Mesodermal cell (in vitro differentiated cells): ENCODE data around the gene ZNF850.

Experiments
- H3K27ac ChIP-seq: 2 replicates; pipeline ENCODE4 v1.7.0; 2013; ENCODE audit warnings: mild to moderate bottlenecking, low read depth, low read length, moderate library complexity; ENCODE audit not compliant: severe bottlenecking
- H3K36me3 ChIP-seq: 2 replicates; pipeline ENCODE4 v1.7.1; 2013; ENCODE audit warnings: mild to moderate bottlenecking, low read length, moderate library complexity; ENCODE audit not compliant: control insufficient read depth, insufficient read depth
- H3K4me1 ChIP-seq: one replicate; pipeline ENCODE4 v1.7.1; 2013; ENCODE audit warnings: mild to moderate bottlenecking, low read length; ENCODE audit not compliant: insufficient read depth, control insufficient read depth, poor library complexity, severe bottlenecking
- H3K4me3 ChIP-seq: 2 replicates; pipeline ENCODE4 v1.7.0; 2013; ENCODE audit warnings: low read length, control low read depth, mild to moderate bottlenecking; ENCODE audit not compliant: insufficient read depth, poor library complexity, severe bottlenecking; ENCODE audit errors: extremely low read depth
- H3K9me3 ChIP-seq: 2 replicates; pipeline ENCODE4 v1.7.1; 2013; ENCODE audit warnings: mild to moderate bottlenecking, low read length, moderate library complexity; ENCODE audit not compliant: control insufficient read depth
- WGBS, 2 experiments: methylation state at CpG; one replicate each; pipeline ENCODE4 v1.1.5; 2013; ENCODE audit warnings: missing lambda C conversion rate in 2 of 2; ENCODE audit not compliant: insufficient coverage in 2 of 2; 5-methylcytosine and 5-hydroxymethylcytosine counted together

The ZNF850 gene

DNA sequence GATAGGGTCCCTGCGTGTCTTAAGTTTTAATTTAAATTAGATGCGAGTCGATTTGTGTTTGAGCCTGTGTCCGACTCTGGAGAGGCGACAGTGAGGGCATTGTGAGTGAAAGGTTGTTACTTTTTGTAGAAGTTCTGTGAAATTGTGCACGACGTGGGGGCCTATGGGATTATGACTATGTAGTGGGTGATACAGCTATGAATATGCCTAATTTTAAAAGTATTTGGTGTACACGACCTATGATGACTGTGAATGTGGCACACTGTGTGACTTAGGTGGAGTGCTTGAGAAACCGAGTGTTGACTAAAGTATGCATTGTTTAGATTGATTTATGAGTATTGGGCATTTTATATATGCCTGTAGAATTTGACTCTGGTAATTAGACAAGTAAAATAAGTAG, 84.5 kb downstream of the ZNF850 start:
- Histone ChIP-seq H3K4me1 (no peaks in the 10 kb centered on the region), H3K27ac (no peak overlapping the region), H3K36me3 (peaks cover 43% of the 10 kb centered on the region), H3K4me3 (peak overlapping the region; percentile 75), H3K9me3 (peaks cover 28% of the 10 kb centered on the region)
- 27 to 31% methylated on average over 6 to 9 of the region's 9 CpGs for WGBS, 2 experiments

DNA sequence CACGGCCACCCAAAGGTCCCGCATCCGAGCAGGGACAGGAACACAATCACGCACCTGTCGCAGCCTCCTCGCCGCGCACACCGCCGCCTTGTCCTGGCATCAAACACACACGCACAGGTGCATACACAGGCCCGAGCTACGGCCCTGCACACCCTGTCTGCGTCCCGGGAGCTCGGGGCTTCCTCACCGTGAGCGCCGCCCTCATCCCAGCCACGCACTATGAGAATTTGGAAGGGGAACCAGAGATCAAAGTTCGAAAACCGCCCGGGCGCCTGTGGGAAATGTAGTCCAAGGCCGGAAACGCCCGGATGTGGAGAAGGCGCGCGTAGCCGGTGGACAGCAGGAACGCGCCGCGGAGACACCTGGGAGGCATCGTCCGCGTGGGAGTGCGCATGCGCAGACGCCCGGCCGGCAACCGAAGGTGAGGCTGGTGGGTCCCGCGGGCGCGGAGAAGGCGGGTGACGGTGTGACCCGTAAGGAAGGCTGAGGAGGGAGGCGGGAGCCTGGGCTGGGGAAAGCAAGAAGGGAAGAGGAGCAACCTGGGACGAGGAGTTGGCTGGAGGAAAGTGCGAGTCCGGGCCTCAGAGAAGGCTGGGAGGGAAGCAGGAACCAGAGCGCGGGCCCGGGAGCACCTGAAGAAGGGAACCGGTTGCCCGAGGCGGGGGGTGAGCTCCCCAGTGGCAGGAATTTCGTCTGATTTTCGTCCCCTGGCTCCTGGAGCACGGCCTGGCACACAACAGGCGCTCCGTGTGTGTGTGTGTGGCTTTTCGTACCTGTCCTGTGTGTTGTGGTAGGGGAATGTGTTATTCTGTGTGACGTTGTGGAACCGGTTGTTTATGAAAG, 85.2 kb downstream of the ZNF850 start, which contains the start of gene ZNF567:
Gene ZNF567, plus strand, starts transcription at position 399 of the 843 bp plus-strand sequence. CDS start 7,256 bp downstream, outside the sequence.
- Histone ChIP-seq H3K36me3 (peaks cover 37% of the 10 kb centered on the region), H3K4me1 (no peaks in the 10 kb centered on the region), H3K27ac (no peak within 1 kb of the TSS), H3K4me3 (peak within 1 kb of the TSS; percentile 75), H3K9me3 (peaks cover 28% of the 10 kb centered on the region)
- WGBS, 2 experiments: 1% methylated on average over 52 to 62 of the region's 69 CpGs

DNA sequence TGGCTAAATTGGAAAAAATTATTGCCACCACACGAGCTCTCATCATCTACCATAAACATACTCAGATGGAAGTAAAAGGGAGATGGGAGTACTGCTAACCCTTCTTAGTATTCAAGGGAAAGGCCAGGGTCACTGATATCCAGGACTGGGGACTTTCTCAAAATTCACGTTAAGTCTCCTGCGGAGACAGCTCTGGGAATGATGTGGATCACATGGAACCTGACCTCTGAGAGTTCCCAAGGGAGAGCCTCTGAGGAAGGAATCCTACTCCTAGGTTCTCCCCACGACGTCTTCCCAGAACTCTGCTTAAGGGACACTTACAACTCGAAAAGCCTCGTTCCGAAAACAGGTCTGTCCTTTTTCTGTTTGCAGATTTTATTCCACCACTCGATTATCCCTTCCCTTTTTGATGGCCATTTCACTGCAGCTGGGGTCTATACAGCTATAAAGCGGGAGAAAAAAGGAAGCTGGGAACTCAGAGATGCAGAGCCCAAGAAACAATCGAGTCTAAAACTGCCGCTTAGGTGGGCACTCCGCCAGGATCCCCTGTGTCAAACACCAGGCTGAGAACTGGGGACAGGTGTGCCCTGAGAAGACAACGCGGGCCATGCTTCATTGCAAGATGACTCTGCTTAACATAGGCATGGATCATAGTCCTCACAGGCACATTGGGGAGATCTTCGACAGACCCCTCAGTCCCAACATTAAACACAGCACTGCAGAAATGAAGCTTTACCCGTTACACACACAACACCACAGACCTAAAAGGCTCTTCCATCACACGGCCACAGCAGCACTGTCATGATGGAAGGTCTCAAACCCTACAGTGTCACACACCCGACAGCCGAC, 86.0 kb downstream of the ZNF850 start:
- Histone ChIP-seq H3K4me1 (no peaks in the 10 kb centered on the region), H3K36me3 (peaks cover 28% of the 10 kb centered on the region), H3K4me3 (peak overlapping the region; percentile 75), H3K9me3 (peaks cover 30% of the 10 kb centered on the region), H3K27ac (no peak overlapping the region)
- 45 to 46% methylated on average over 11 to 19 of the region's 20 CpGs for WGBS, 2 experiments

DNA sequence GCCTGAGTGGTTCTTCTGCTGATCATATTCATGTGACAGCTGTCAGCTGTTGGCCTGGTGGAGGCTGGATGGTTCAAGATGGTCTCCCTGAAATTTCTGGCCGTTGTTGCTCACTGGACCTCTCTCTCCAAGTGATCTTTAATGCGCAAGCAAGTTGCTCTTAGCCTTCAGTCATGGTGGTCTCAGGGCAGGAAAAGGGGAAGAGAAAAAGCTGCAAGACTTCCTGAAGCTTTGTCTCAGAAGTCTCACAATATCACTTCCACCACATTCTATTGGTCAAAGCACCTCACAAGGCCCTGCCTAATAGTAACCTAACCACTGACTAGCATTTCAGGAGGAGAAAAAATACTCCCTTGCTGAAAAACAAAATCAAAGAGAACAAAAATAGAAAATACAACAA, 86.8 kb downstream of the ZNF850 start:
- 83 to 94% methylated on average over 1 to 2 of the region's 2 CpGs for WGBS, 2 experiments
- Histone ChIP-seq H3K4me3 (no peak overlapping the region), H3K9me3 (peaks cover 27% of the 10 kb centered on the region)

DNA sequence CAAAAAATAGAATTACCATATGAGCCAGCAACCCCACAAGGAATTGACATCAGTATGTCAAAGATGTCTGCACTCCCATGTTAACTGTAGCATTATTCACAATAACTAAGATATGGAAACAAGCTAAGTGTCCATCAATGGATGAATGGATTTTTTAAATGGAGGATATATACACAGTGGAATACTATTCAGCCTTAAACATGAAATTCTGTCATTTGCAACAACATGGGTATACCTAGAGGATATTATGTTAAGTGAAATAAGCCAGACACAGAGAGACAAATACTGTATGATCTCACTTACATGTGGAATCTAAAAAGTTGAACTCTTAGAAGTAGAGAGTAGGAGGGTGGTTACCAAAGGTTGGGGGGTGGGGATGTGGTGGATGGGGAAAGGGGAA, 93.2 kb downstream of the ZNF850 start:
- H3K36me3 ChIP-seq: peaks cover 27% of the 10 kb centered on the region

More for the DNA sequence above, 86.8 kb downstream of the ZNF850 start:
- H3K4me1 ChIP-seq: no peaks in the 10 kb centered on the region
- H3K36me3 ChIP-seq: peaks cover 21% of the 10 kb centered on the region
- H3K27ac ChIP-seq: no peak overlapping the region

DNA sequence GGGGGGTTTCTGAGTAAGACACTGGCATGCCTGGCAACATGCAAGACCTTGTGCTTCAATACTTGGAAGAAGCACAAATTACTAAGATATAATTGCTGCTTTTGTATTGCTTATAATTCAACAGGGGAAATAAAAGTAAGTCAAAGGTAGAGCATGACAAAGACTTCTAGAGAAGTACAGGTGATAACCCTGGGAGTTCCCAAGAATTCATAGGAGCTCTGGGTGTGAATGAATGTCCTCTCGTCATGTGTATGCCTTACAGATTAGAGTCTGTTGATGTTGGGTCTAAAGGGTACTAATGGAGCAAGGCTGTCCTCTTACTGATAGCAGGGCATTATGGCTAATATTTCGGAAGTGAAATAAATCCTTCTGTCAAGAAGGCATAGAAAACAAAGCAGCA, 98.4 kb downstream of the ZNF850 start:
- WGBS, 2 experiments: 100% methylated on average over 1 of the region's 2 CpGs
- H3K9me3 ChIP-seq: peaks cover 27% of the 10 kb centered on the region
- H3K36me3 ChIP-seq: peaks cover 22% of the 10 kb centered on the region
- no peaks in the 10 kb centered on the region for H3K4me1 ChIP-seq
- H3K4me3 ChIP-seq: no peak overlapping the region
- no peak overlapping the region for H3K27ac ChIP-seq

More for the DNA sequence above, 93.2 kb downstream of the ZNF850 start:
- Histone ChIP-seq H3K4me3 (no peak overlapping the region), H3K9me3 (peaks cover 14% of the 10 kb centered on the region), H3K27ac (no peak overlapping the region), H3K4me1 (no peaks in the 10 kb centered on the region)

DNA sequence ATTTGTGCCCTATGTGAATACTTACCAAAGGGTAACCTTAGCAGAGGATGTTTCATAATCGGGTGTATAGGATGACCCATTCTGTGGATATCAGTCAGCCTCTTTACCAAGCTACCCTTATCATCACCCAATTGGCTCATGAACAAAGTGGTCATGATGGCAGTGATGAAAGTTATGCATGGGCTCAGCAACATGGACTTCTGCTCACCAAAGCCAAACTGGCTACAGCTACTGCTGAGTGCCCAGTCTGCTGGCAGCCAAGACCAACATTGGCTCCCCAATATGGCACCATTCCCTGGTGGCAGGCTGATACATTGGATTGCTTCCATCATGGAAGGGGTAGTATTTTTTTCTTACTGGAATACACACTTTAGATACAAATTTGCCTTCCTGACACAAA, 100.2 kb downstream of the ZNF850 start:
- peaks cover 36% of the 10 kb centered on the region for H3K9me3 ChIP-seq
- no peak overlapping the region for H3K27ac ChIP-seq
- no CpG with 5 or more reads among the region's 1 CpG for WGBS, 2 experiments
- no peak overlapping the region for H3K4me3 ChIP-seq
- H3K36me3 ChIP-seq: peaks cover 7% of the 10 kb centered on the region
- H3K4me1 ChIP-seq: no peaks in the 10 kb centered on the region

DNA sequence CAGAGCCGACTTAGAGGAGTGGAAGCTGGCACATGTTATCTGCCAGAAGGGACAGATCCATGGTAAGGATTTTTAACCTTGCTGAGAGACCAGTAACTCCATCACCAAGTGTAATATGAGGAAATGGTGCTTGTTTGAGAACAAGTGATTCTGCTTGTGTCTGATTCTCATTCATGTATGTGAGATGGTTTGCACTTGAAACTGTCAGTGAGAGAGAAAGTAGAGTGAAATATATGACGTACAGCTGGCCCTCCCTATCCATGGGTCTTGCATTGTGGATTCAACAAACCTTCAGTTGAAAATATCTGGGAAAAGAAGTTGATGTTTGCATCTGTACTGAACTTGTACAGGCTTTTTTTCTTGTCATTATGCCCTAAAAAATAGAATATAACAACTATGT, 104.0 kb downstream of the ZNF850 start:
- Histone ChIP-seq H3K4me1 (no peaks in the 10 kb centered on the region), H3K36me3 (peaks cover 21% of the 10 kb centered on the region), H3K9me3 (peaks cover 53% of the 10 kb centered on the region), H3K4me3 (no peak overlapping the region), H3K27ac (no peak overlapping the region)
- 75 to 100% methylated on average over 1 of the region's 2 CpGs for WGBS, 2 experiments

DNA sequence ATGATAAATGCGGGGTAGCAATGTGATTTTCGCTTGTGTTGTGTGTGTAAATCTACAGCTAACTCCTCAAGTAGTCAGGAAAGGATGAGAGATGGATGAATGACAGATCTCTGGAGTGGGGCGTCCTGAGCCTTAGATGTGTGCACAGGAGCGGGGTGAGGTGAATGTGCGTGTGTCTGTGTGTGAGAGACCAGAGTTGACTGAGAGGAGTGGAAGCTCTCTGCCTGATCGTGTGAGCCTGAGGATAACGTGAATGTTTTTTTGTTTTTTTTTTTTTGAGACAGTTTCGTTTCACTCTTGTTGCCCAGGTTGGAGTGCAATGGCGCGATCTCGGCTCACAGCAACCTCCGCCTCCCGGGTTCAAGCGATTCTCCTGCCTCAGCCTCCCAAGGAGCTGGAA, 106.8 kb downstream of the ZNF850 start:
- no peaks in the 10 kb centered on the region for H3K4me1 ChIP-seq
- peaks cover 45% of the 10 kb centered on the region for H3K9me3 ChIP-seq
- H3K27ac ChIP-seq: no peak overlapping the region
- H3K36me3 ChIP-seq: peaks cover 35% of the 10 kb centered on the region
- peak overlapping the region; percentile 91 for H3K4me3 ChIP-seq
- 87 to 92% methylated on average over 9 to 11 of the region's 14 CpGs for WGBS, 2 experiments
